Muscle of arm (tissue), 12 donors: ENCODE data around the gene PFKFB3. TPM values are rescaled to one million over a fixed set of nuclear protein-coding genes. Genes with fewer than 3 reads are reported as not detected.
"Not testable (repeated sequence)": the region's sequence is repeated elsewhere in the genome, so short reads cannot be mapped to it uniquely, and the experiment has no call there.

Source experiments
- DNase-seq: peaks from one replicate; pipeline ENCODE4 v3.0.0-alpha.2; 2013
- polyA plus RNA-seq, 12 donors: library from polyadenylated mRNA; unstranded; fragments of 120-200 nt; gene quantifications; one replicate each; pipeline ENCODE4 v1.2.1, GENCODE V29; 2013; ENCODE audit not compliant: insufficient read length in 12 of 12

Gene PFKFB3
- polyA plus RNA-seq, 12 donors: 8.8 to 26.2 (median 12.3) TPM; not detected in 1

- DNase-seq: no peak
These were observed 1.8 kb upstream of the PFKFB3 start for GRCh38 chr10:6200734-6201515.

GRCh38 chr10:6201516-6201975, 1.2 kb upstream of the PFKFB3 start:
- DNase-seq: no peak

GRCh38 chr10:6202098-6202683, 541 bp upstream of the PFKFB3 start:
- DNase-seq: no peak

GRCh38 chr10:6203331-6204062, 765 bp downstream of the PFKFB3 start:
- DNase-seq: no peak

- DNase-seq: no peak
These were observed 1.3 kb downstream of the PFKFB3 start for GRCh38 chr10:6204063-6204340.

- no peak for DNase-seq
These were observed 1.8 kb downstream of the PFKFB3 start for GRCh38 chr10:6204341-6205191.

- DNase-seq: not testable (repeated sequence)
These were observed 3.8 kb downstream of the PFKFB3 start for GRCh38 chr10:6206486-6206885.

- no peak for DNase-seq
These were observed 4.9 kb downstream of the PFKFB3 start for GRCh38 chr10:6207658-6208057.

- DNase-seq: no peak
These were observed 6.1 kb downstream of the PFKFB3 start for GRCh38 chr10:6208799-6209235.

GRCh38 chr10:6211341-6211670, 8.6 kb downstream of the PFKFB3 start:
- no peak for DNase-seq

- no peak for DNase-seq
These were observed 9.2 kb downstream of the PFKFB3 start for GRCh38 chr10:6211671-6212635.

- DNase-seq: no peak
These were observed 10.1 kb downstream of the PFKFB3 start for GRCh38 chr10:6212806-6213205.

GRCh38 chr10:6213257-6213905, 10.6 kb downstream of the PFKFB3 start:
- no peak for DNase-seq

- no peak for DNase-seq
These were observed 11.2 kb downstream of the PFKFB3 start for GRCh38 chr10:6213908-6214307.

- DNase-seq: no peak
These were observed 11.9 kb downstream of the PFKFB3 start for GRCh38 chr10:6214612-6215011.

- no peak for DNase-seq
These were observed 12.5 kb downstream of the PFKFB3 start for GRCh38 chr10:6215241-6215640.

- no peak for DNase-seq
These were observed 13.2 kb downstream of the PFKFB3 start for GRCh38 chr10:6215683-6216484.

- no peak for DNase-seq
These were observed 14.2 kb downstream of the PFKFB3 start for GRCh38 chr10:6216916-6217315.

GRCh38 chr10:6217611-6218010, 14.9 kb downstream of the PFKFB3 start:
- DNase-seq: no peak
